IMR-90 (cell line): ENCODE results near the gene RMI1.

Source experiments
- BHLHE40 ChIP-seq: fragments of 150-350 bp; IDR thresholded peaks from 2 replicates; pipeline ENCODE4 v1.6.1; 2016; ENCODE audit warnings: mild to moderate bottlenecking, low read depth, low read length
- CEBPB ChIP-seq: IDR thresholded peaks from 2 replicates; pipeline ENCODE4 v1.6.1; 2012; ENCODE audit warnings: low read depth, low read length, improper control_type of control experiment
- CHD1 ChIP-seq: IDR thresholded peaks from 2 replicates; pipeline ENCODE4 v1.6.1; 2012; ENCODE audit warnings: low read depth, low read length, improper control_type of control experiment
- CTCF ChIP-seq: conservative IDR thresholded peaks from 2 replicates; pipeline ENCODE4 v1.5.1; 2012; ENCODE audit warnings: mild to moderate bottlenecking, low read depth, low read length, improper control_type of control experiment
- ELK1 ChIP-seq: fragments of 150-350 bp; IDR thresholded peaks from 2 replicates; pipeline ENCODE4 v1.6.1; 2016; ENCODE audit warnings: low read depth, mild to moderate bottlenecking, low read length, moderate library complexity, borderline replicate concordance
- FOS ChIP-seq: fragments of 150-350 bp; IDR thresholded peaks from 2 replicates; pipeline ENCODE4 v1.6.1; 2016; ENCODE audit warnings: low read depth, low read length
- MAFK ChIP-seq: IDR thresholded peaks from 2 replicates; pipeline ENCODE4 v1.6.1; 2012; ENCODE audit warnings: low read depth, low read length, improper control_type of control experiment
- MXI1 ChIP-seq: IDR thresholded peaks from 2 replicates; pipeline ENCODE4 v1.6.1; 2012; ENCODE audit warnings: low read depth, mild to moderate bottlenecking, low read length, moderate library complexity, borderline replicate concordance
- POLR2A ChIP-seq: IDR thresholded peaks from 2 replicates; pipeline ENCODE4 v1.6.1; 2012; ENCODE audit warnings: mild to moderate bottlenecking, low read depth, low read length
- RAD21 ChIP-seq: IDR thresholded peaks from 2 replicates; pipeline ENCODE4 v1.6.1; 2012; ENCODE audit warnings: low read length, improper control_type of control experiment
- RFX5 ChIP-seq: IDR thresholded peaks from 2 replicates; pipeline ENCODE4 v1.8.0; 2012; ENCODE audit warnings: low read depth, mild to moderate bottlenecking, low read length, moderate library complexity
- SMC3 ChIP-seq: fragments of 150-350 bp; IDR thresholded peaks from 2 replicates; pipeline ENCODE4 v1.6.1; 2016; ENCODE audit warnings: low read depth, mild to moderate bottlenecking, antibody characterized with exemption, low read length, moderate library complexity
- USF2 ChIP-seq: fragments of 150-350 bp; IDR thresholded peaks from 2 replicates; pipeline ENCODE4 v1.6.1; 2017; ENCODE audit warnings: mild to moderate bottlenecking, antibody characterized with exemption, low read length, low read depth

GRCh38 chr9:84031534-84031933, 50.9 kb downstream of the RMI1 start:
- TF ChIP-seq CTCF (no peak), MAFK (no peak), RAD21 (no peak), CEBPB (no peak), BHLHE40 (no peak), USF2 (no peak), SMC3 (no peak), POLR2A (no peak), CHD1 (no peak), RFX5 (no peak), MXI1 (no peak), ELK1 (no peak), FOS (no peak)
